Liver (tissue), 9 donors: ENCODE measurements around the gene THAP10. TPM values are rescaled to one million over a fixed set of nuclear protein-coding genes. Genes with fewer than 3 reads are reported as not detected.

ENCODE experiments used
- DNase-seq: peaks from one replicate; pipeline ENCODE4 v3.0.0-alpha.2; 2017; ENCODE audit warnings: low spot score
- H3K27ac ChIP-seq, 2 donors: one replicate each; pipeline ENCODE4 v1.7.0; 2013; ENCODE audit warnings: inconsistent platforms in 2 of 2, low read length in 2 of 2, control low read depth in 1 of 2, low read depth in 1 of 2, mild to moderate bottlenecking in 1 of 2
- H3K27me3 ChIP-seq, 4 donors: one replicate each; pipeline versions ENCODE4 v1.6.1 to v1.7.0; 2013; ENCODE audit warnings: low read length in 3 of 4, inconsistent platforms in 1 of 4, mild to moderate bottlenecking in 1 of 4, moderate library complexity in 1 of 4; ENCODE audit not compliant: control insufficient read depth in 4 of 4, insufficient read depth in 4 of 4
- H3K36me3 ChIP-seq, 4 donors: one replicate each; pipeline versions ENCODE4 v1.6.1 to v1.7.0; 2013; ENCODE audit warnings: low read length in 3 of 4, mild to moderate bottlenecking in 3 of 4, low read depth in 1 of 4, moderate library complexity in 1 of 4; ENCODE audit not compliant: control insufficient read depth in 4 of 4, insufficient read depth in 3 of 4
- H3K4me1 ChIP-seq, 4 donors: one replicate each; pipeline versions ENCODE4 v1.6.1 to v1.7.0; 2013; ENCODE audit warnings: low read length in 3 of 4, mild to moderate bottlenecking in 3 of 4, moderate library complexity in 1 of 4; ENCODE audit not compliant: control insufficient read depth in 4 of 4, insufficient read depth in 4 of 4
- H3K4me3 ChIP-seq, 3 donors: one replicate each; pipeline versions ENCODE4 v1.6.1 to v1.7.0; 2013; ENCODE audit warnings: low read length in 3 of 3, control low read depth in 1 of 3, low read depth in 1 of 3, mild to moderate bottlenecking in 1 of 3
- H3K9ac ChIP-seq, 2 donors: one replicate each; pipeline ENCODE4 v1.7.0; 2013; ENCODE audit warnings: low read length in 2 of 2, mild to moderate bottlenecking in 2 of 2, moderate library complexity in 2 of 2, control low read depth in 1 of 2, low read depth in 1 of 2
- H3K9me3 ChIP-seq, 4 donors: one replicate each; pipeline versions ENCODE4 v1.6.1 to v1.7.0; 2013; ENCODE audit warnings: low read length in 3 of 4; ENCODE audit not compliant: control insufficient read depth in 4 of 4
- CTCF ChIP-seq: fragments of 150-350 bp; IDR thresholded peaks from 2 replicates; pipeline ENCODE4 v1.5.1; 2017; ENCODE audit warnings: improper control_type of control experiment, low read depth, low read length; ENCODE audit not compliant: missing input control
- FOXA1 ChIP-seq: IDR thresholded peaks from 2 replicates; pipeline ENCODE4 v1.6.1; 2016; ENCODE audit warnings: antibody characterized with exemption
- GABPA ChIP-seq, 2 donors: IDR thresholded peaks in 1 of 2; conservative IDR thresholded peaks in 1 of 2; 2 replicates each; pipeline ENCODE4 v1.6.1; 2016; ENCODE audit warnings: antibody characterized with exemption in 2 of 2, mild to moderate bottlenecking in 1 of 2, moderate library complexity in 1 of 2
- HNF4A ChIP-seq, 2 donors: conservative IDR thresholded peaks; 2 replicates each; pipeline ENCODE4 v1.6.1; 2016; ENCODE audit warnings: antibody characterized with exemption in 2 of 2, mild to moderate bottlenecking in 2 of 2
- HNF4G ChIP-seq: IDR thresholded peaks from 2 replicates; pipeline ENCODE4 v1.6.1; 2016; ENCODE audit warnings: antibody characterized with exemption
- MAX ChIP-seq: IDR thresholded peaks from 2 replicates; pipeline ENCODE4 v1.6.1; 2016; ENCODE audit warnings: antibody characterized with exemption
- NR2F2 ChIP-seq: IDR thresholded peaks from 2 replicates; pipeline ENCODE4 v1.6.1; 2016; ENCODE audit warnings: antibody characterized with exemption
- RAD21 ChIP-seq, 2 donors: IDR thresholded peaks; 2 replicates each; pipeline ENCODE4 v1.6.1; 2016; ENCODE audit warnings: antibody characterized with exemption in 2 of 2, mild to moderate bottlenecking in 2 of 2
- REST ChIP-seq: IDR thresholded peaks from 2 replicates; pipeline ENCODE4 v1.6.1; 2016; ENCODE audit warnings: antibody characterized with exemption, mild to moderate bottlenecking
- RXRA ChIP-seq, 2 donors: IDR thresholded peaks; 2 replicates each; pipeline ENCODE4 v1.6.1; 2017 to 2018; ENCODE audit warnings: antibody characterized with exemption in 2 of 2, mild to moderate bottlenecking in 1 of 2
- SP1 ChIP-seq: IDR thresholded peaks from 2 replicates; pipeline ENCODE4 v1.6.1; 2018; ENCODE audit warnings: antibody characterized with exemption, mild to moderate bottlenecking
- TAF1 ChIP-seq: conservative IDR thresholded peaks from 2 replicates; pipeline ENCODE4 v1.6.1; 2016; ENCODE audit warnings: antibody characterized with exemption, mild to moderate bottlenecking
- YY1 ChIP-seq: IDR thresholded peaks from 2 replicates; pipeline ENCODE4 v1.6.1; 2016; ENCODE audit warnings: antibody characterized with exemption, mild to moderate bottlenecking
- ZBTB33 ChIP-seq: IDR thresholded peaks from 2 replicates; pipeline ENCODE4 v1.6.1; 2016; ENCODE audit warnings: antibody characterized with exemption
- WGBS: extraction: QIAGEN DNeasy Blood & Tissue Kit; methylation state at CpG from one replicate; pipeline ENCODE4 v1.1.7; 2013; 5-methylcytosine and 5-hydroxymethylcytosine counted together
- polyA plus RNA-seq, 2 donors: library from polyadenylated mRNA; stranded (reverse) in 1 of 2; unstranded in 1 of 2; fragments of 200-250 nt in 1 of 2; fragments of >200 nt in 1 of 2; fragmentation: Nextera tagmentation in 1 of 2; extraction: Ambion mirVana in 1 of 2; gene quantifications; one replicate each; pipeline versions ENCODE4 v1.2.1 to v1.2.3, GENCODE V29; 2013 to 2015
- total RNA-seq, 2 donors: library from RNA; depleted of rRNA; stranded (reverse); fragments of >200 nt; gene quantifications; one replicate each; pipeline ENCODE4 v1.2.3, GENCODE V29; 2014
- donor health status: healthy.
- donor health status: healthy.
- donor health status: healthy.
- donor health status: healthy.
- donor health status: healthy.

Gene THAP10
- under 1 TPM; 0.42 to 0.70 TPM for total RNA-seq
- polyA plus RNA-seq: under 1 TPM; 0.76 to 0.87 TPM

GRCh38 chr15:70892002-70892911 lies at the start of gene THAP10, which contains the start of gene LRRC49:
Gene THAP10 (minus strand): TSS chr15:70892433. CDS start chr15:70892272, 161 bp downstream.
Gene LRRC49 (plus strand): TSS chr15:70892826. CDS start chr15:70892895, 69 bp downstream.
- no peaks in the 10 kb centered on the region for H3K9me3 ChIP-seq
- TF ChIP-seq HNF4A (conservative IDR thresholded peaks at IDR 0.05) (peak in 1 of 2 donors; percentile 12), GABPA (IDR thresholded peaks at IDR 0.05 in 1 of 2, conservative IDR thresholded peaks at IDR 0.05 in 1 of 2) (peak; percentile 94 to 96), MAX (no peak), RXRA (IDR thresholded peaks at IDR 0.05) (peak; percentile 85 to 94), REST (no peak), RAD21 (IDR thresholded peaks at IDR 0.05) (peak in 1 of 2 donors; percentile 3), TAF1 (peak; percentile 19), NR2F2 (peak; percentile 72), YY1 (peak; percentile 80)
- DNase-seq: peak; percentile 76
- peak within 1 kb of the TSS; percentile 2 to 11 for H3K27ac ChIP-seq
- no peak within 1 kb of the TSS for H3K9ac ChIP-seq
- no peaks in the 10 kb centered on the region for H3K27me3 ChIP-seq
- H3K36me3 ChIP-seq: no peaks in the 10 kb centered on the region
- under 1% methylated on average over 61 of the region's 61 CpGs for WGBS
- peaks cover 3 to 23% (median 13%) of the 10 kb centered on the region in 4 donors for H3K4me1 ChIP-seq
- peak within 1 kb of the TSS; percentile 60 to 82 (median 62) for H3K4me3 ChIP-seq

- Histone ChIP-seq H3K9ac (no peak overlapping the region), H3K4me1 (no peaks in the 10 kb centered on the region), H3K27me3 (no peaks in the 10 kb centered on the region), H3K27ac (no peak overlapping the region), H3K4me3 (no peak overlapping the region), H3K9me3 (no peaks in the 10 kb centered on the region), H3K36me3 (no peaks in the 10 kb centered on the region)
- WGBS: 70% methylated on average over 4 of the region's 4 CpGs
- no peak for TF ChIP-seq YY1
- no peak for TF ChIP-seq CTCF
- TF ChIP-seq GABPA (IDR thresholded peaks at IDR 0.05 in 1 of 2, conservative IDR thresholded peaks at IDR 0.05 in 1 of 2): no peak
- no peak for TF ChIP-seq MAX
- TF ChIP-seq HNF4G: no peak
- TF ChIP-seq TAF1: no peak
- no peak for TF ChIP-seq FOXA1
- TF ChIP-seq HNF4A (conservative IDR thresholded peaks at IDR 0.05): no peak
- no peak for TF ChIP-seq SP1
- TF ChIP-seq RAD21 (IDR thresholded peaks at IDR 0.05): no peak
- TF ChIP-seq NR2F2: no peak
- TF ChIP-seq ZBTB33: no peak
- no peak for TF ChIP-seq RXRA (IDR thresholded peaks at IDR 0.05)
- no peak for DNase-seq
Measured at GRCh38 chr15:70936326-70936725, 44.1 kb upstream of the THAP10 start.
